Measurements from ENCODE around the gene CRIM1.
"Not testable (repeated sequence)": the region's sequence is repeated elsewhere in the genome, so short reads cannot be mapped to it uniquely, and the experiment has no call there.

Gene CRIM1

DNA sequence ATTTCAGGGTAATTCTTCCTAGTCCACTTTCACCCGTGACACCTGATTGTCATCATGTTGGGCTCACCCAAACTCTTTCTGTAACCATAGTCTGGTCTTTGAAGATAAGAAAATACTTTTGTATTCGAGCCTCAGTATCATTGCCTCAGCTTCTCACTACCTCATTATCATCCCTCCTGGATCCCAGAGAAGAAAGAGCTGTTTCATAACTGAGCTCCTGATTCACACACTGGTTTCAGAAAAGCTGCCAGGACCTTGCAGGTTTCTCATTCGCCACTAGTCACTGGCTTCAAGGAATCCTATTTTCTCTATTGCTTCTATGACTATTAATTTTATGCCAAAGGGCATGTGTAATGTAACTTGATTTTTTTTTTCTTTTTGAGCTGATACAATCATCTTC, 2.9 kb upstream of the CRIM1 start:
- no peak for DNase-seq (ENCODE audit: low read depth in 2 of 2)

DNA sequence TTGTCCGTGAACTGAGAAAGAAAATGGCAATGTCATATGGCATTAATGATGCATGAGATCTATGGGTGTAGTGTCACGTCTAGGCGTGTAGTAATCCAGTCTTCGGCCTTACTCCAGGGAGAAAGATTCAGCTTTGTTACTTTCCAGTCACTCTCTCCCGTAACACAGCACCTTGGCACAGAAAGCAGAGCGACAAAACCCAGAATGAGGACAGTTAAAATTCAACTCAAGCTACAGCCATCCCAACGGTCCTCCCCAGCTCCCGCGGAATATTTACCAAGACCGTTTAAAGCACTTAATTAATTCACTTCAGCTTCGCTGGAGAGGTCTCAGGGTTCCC, 797 bp upstream of the CRIM1 start:
- no peak for DNase-seq (ENCODE audit: low read depth in 2 of 2)

DNA sequence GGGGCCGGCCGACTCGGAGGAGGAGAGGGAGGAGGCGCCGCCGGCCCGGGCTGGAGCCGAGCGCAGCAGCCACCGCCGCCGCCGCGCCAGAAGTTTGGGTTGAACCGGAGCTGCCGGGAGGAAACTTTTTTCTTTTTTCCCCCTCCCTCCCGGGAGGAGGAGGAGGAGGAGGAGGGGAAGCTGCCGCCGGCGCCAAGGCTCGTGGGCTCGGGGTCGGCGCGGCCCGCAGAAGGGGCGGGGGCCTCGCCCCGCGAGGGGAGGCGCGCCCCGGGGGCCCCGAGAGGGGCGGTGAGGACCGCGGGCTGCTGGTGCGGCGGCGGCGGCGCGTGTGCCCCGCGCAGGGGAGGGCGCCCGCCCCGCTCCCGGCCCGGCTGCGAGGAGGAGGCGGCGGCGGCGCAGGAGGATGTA, 316 bp downstream of the CRIM1 start:
- no peak for DNase-seq (ENCODE audit: low read depth in 2 of 2)

DNA sequence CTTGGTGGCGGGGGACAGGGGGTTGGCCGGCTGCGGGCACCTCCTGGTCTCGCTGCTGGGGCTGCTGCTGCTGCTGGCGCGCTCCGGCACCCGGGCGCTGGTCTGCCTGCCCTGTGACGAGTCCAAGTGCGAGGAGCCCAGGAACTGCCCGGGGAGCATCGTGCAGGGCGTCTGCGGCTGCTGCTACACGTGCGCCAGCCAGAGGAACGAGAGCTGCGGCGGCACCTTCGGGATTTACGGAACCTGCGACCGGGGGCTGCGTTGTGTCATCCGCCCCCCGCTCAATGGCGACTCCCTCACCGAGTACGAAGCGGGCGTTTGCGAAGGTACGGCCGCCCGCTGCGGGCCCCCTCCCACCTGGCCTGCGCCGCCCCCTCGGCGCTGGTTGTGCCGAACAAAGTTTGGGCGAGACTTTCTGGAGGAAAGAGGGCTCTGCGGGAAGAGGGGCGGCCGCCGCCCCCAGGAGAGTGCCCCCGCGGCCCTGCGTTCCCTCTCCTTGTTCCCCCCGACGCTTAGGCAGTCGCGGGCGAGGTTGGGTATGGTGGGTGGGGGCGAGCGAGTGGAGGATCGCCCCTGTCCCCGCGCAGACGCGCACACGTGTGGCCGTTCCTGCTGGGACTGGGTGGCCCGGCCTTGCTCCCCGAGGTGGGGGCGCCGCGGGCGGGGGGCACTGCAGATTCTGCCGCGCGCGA, 866 bp downstream of the CRIM1 start:
- peak in 1 of 2 donors; percentile 13 for DNase-seq (ENCODE audit: low read depth in 2 of 2)

GRCh38 chr2:36356990-36357846, 1.6 kb downstream of the CRIM1 start:
- peak in 1 of 2 donors; percentile 21 for DNase-seq (ENCODE audit: low read depth in 2 of 2)

DNA sequence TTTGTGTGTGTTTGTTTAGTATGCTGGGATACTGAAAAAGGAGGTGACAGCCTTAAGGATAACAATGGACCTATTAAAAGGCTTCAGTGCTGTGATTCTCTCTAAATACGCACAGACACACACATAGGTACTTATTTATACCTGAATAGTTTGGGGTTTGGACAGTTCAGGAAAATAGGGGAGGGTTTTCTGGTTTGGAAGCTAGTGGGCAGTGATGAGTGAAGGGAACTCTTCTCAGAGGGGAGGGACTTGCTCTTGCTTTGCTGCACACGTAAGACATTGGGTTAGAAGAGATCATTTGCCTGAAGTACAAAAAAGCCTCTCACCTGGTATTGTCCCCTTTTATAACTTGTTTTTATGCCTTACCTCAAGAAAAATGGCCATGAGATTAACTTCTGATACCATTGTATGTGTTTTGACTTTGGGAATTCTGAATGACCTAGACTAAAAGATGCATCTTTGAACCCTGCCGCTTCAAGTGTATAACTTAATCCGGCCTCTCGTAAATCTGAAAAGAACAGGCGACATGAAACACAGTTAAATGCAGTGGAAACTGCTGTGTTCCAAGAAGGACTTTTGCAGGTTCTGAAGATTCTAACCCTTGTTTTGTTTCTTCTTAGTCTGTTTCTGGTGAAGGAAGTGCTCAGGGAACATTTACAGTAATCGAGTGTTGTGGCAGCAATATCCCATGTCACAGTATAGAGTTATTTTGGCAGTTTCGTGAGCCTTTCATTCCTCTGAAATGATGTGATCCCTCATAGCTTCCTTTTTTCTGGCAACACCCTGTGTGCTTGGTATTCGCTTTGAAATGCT, 2.5 kb downstream of the CRIM1 start:
- DNase-seq (ENCODE audit: low read depth in 2 of 2), result no peak

DNA sequence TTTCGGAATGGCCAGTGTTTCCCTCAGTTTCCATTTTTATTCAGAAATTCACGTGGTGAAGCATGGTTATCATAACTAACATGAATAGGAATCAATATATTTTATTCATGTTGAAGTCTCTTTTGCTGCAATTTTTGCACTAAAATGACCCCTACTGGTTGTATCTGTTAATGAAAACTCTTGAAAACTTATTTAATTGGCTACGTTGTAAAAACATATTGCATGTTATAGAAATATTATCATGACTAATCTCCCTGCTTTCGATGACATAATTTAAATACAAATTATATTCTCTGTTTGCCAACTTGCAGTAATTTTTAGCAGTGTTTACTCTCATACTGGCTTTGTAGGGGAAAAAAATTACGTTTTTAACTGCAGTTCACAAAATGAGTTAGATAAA, 3.5 kb downstream of the CRIM1 start:
- DNase-seq (ENCODE audit: low read depth in 2 of 2), result no peak

- DNase-seq (ENCODE audit: low read depth in 2 of 2), result no peak
Observed at GRCh38 chr2:36360063-36360462, 4.5 kb downstream of the CRIM1 start.

GRCh38 chr2:36360834-36361233, 5.3 kb downstream of the CRIM1 start:
- DNase-seq (ENCODE audit: low read depth in 2 of 2), result no peak

- DNase-seq (ENCODE audit: low read depth in 2 of 2), result no peak
Observed at GRCh38 chr2:36361396-36361795, 5.8 kb downstream of the CRIM1 start.

DNA sequence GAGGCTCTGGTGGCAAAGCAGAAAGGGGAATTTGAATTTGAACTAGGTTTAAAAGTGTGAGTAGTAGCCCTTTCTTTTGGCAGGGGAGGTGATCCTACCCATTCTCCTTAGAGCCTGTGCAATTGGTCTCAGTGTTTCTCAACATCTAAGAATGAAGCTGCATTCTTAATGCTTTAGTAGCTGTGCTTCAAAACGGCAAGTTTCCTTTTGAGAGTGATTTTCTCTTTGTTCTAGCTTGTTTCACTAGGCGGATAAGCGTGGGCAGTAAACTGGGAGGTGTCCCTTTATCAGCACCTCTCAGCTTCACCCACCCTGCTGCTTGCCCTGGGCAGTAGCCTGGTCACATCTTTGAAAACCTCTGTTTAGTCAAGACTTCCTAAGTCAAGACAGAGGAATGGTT, 6.7 kb downstream of the CRIM1 start:
- DNase-seq (ENCODE audit: low read depth in 2 of 2), result no peak

GRCh38 chr2:36363085-36363484, 7.5 kb downstream of the CRIM1 start:
- DNase-seq (ENCODE audit: low read depth in 2 of 2), result not testable (repeated sequence)

DNA sequence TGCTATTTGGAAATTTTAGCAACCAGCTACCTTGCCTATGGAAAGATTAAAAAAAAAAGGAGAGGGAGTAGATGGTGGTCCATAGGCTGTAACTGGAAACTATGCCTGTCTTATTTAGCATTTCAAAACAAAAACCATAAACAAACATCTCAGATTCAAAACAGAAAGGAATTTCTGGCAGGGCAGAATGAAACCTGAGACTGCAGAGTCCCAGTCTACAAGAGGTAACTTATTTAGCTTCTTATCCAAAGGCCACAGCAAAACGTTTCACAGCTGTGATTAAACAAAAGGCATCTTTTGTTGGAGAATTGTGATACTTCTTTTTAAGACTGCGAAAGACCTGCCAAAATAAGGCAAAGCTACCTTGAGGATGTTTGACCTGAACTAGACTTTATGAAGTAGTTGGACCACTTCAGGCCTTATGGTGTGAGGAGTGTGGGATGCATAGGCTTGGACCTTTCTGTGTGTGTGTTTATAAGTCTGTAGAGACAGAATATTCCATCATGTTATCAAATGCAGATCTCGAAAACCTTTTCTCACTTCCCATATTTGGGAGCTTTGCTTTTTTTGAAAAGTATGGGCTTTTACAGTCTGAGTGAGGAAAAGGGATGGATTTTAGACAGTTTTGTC, 11.0 kb downstream of the CRIM1 start:
- DNase-seq (ENCODE audit: low read depth in 2 of 2), result no peak

- DNase-seq (ENCODE audit: low read depth in 2 of 2), result no peak
Observed at GRCh38 chr2:36367486-36367885, 11.9 kb downstream of the CRIM1 start.

GRCh38 chr2:36367895-36368353, 12.3 kb downstream of the CRIM1 start:
- DNase-seq (ENCODE audit: low read depth in 2 of 2), result no peak

- no peak for DNase-seq (ENCODE audit: low read depth in 2 of 2)
Observed at GRCh38 chr2:36368438-36368837, 12.9 kb downstream of the CRIM1 start.

DNA sequence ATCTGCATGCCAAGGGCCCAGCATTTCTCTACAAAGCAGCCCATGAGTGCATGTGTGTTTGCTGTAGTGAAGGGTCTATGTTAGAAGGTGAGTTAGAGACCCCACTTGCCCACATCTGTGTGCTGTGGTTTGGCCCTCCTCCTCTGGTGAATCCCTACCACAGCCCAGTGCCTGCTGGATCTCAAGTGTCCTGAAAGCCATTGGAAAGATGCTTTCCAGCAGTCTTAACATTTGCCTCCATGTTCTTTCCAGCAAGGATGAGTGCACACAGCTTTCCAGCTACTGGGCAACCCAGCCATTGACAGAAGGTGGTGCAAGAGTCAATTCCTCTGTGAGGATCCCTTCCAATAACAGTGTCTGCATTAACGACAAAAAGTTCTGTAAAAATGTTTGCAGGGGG, 13.6 kb downstream of the CRIM1 start:
- no peak for DNase-seq (ENCODE audit: low read depth in 2 of 2)

GRCh38 chr2:36369716-36370115, 14.1 kb downstream of the CRIM1 start:
- DNase-seq (ENCODE audit: low read depth in 2 of 2), result no peak

GRCh38 chr2:36370281-36370680, 14.7 kb downstream of the CRIM1 start:
- DNase-seq (ENCODE audit: low read depth in 2 of 2), result no peak

- no peak for DNase-seq (ENCODE audit: low read depth in 2 of 2)
Observed at GRCh38 chr2:36371070-36371874, 15.7 kb downstream of the CRIM1 start.

DNA sequence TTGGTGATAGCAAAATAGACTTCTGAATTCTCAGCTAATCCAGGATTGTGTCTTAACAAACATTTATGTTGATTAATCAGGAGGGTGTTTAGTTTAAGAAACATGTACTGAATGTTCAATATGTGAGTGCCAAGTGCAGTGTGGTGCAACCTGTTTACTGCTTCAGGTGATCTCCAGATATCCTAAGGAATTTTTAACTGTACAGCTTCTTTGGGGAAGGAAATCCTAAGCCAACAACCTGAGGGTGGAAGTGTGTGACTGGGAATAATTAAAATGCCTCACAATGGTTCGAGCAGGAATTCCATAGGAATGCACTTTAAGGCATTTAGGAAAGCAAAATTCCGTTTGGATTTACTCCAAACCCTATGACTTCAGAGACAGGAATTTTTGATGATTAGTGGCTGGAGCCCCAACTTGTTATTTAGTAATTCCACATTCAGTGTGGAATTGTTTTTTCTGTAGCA, 16.4 kb downstream of the CRIM1 start:
- DNase-seq (ENCODE audit: low read depth in 2 of 2), result no peak

Data from stimulated activated CD8-positive, alpha-beta memory T cell treated with anti-CD3 and anti-CD28 coated beads, Interleukin-15, amount 100 ng/mL, for 4 hours (primary cell).